OCI-LY1 (cell line): ENCODE data around the gene DPP6.

ENCODE experiments used
- H2AFZ ChIP-seq: fragments of 200-600 bp; sonication (generic), shearing (Covaris generic); 2 replicates; pipeline ENCODE4 v1.6.0; 2014; ENCODE audit warnings: antibody characterized with exemption, mild to moderate bottlenecking, low read length
- H3F3A ChIP-seq: fragments of 200-600 bp; sonication (generic), shearing (Covaris generic); 2 replicates; pipeline ENCODE4 v1.6.0; 2014; ENCODE audit warnings: mild to moderate bottlenecking, antibody characterized with exemption, low read length, moderate library complexity; ENCODE audit not compliant: insufficient read depth
- H3K27ac ChIP-seq: fragments of 200-600 bp; sonication (generic); 2 replicates; pipeline ENCODE4 v1.5.1; 2014; ENCODE audit warnings: low read length, mixed run types, mild to moderate bottlenecking, low read depth; ENCODE audit not compliant: poor library complexity, severe bottlenecking
- H3K27me3 ChIP-seq: fragments of 200-600 bp; sonication (generic); 2 replicates; pipeline ENCODE4 v1.6.0; 2014; ENCODE audit warnings: antibody characterized with exemption, mild to moderate bottlenecking, low read length, moderate library complexity; ENCODE audit not compliant: insufficient read depth
- H3K36me3 ChIP-seq: fragments of 200-600 bp; sonication (generic); 2 replicates; pipeline ENCODE4 v1.6.1; 2014; ENCODE audit warnings: mild to moderate bottlenecking, antibody characterized with exemption, low read length, moderate library complexity, mixed read lengths; ENCODE audit not compliant: insufficient read depth
- H3K4me1 ChIP-seq: fragments of 200-600 bp; sonication (generic); 2 replicates; pipeline ENCODE4 v1.5.1; 2014; ENCODE audit warnings: mild to moderate bottlenecking, low read length, moderate library complexity; ENCODE audit not compliant: insufficient read depth, severe bottlenecking
- H3K4me2 ChIP-seq: fragments of 200-600 bp; sonication (generic), shearing (Covaris generic); 2 replicates; pipeline ENCODE4 v1.6.1; 2014; ENCODE audit warnings: low read length
- H3K4me3 ChIP-seq: fragments of 200-600 bp; sonication (generic); 2 replicates; pipeline ENCODE4 v1.5.1; 2014; ENCODE audit warnings: low read length, low read depth, mild to moderate bottlenecking, mixed read lengths; ENCODE audit not compliant: poor library complexity, severe bottlenecking
- H3K79me2 ChIP-seq: fragments of 200-600 bp; shearing (Covaris generic); 2 replicates; pipeline ENCODE4 v1.6.1; 2016; ENCODE audit warnings: mixed run types, low read length, mixed read lengths; ENCODE audit not compliant: insufficient read depth
- H3K9ac ChIP-seq: fragments of 200-600 bp; sonication (generic), shearing (Covaris generic); 2 replicates; pipeline ENCODE4 v1.6.1; 2014; ENCODE audit warnings: mild to moderate bottlenecking, low read length, mixed read lengths
- H3K9me2 ChIP-seq: fragments of 200-600 bp; sonication (generic), shearing (Covaris generic); 2 replicates; pipeline ENCODE4 v1.6.1; 2014; ENCODE audit warnings: low read depth, mild to moderate bottlenecking, low read length, mixed read lengths
- H3K9me3 ChIP-seq: fragments of 200-600 bp; shearing (Covaris generic); 2 replicates; pipeline ENCODE4 v1.6.1; 2014; ENCODE audit warnings: low read length, mixed read lengths
- H4K20me1 ChIP-seq: fragments of 200-600 bp; sonication (generic), shearing (Covaris generic); 2 replicates; pipeline ENCODE4 v1.6.0; 2016; ENCODE audit warnings: mild to moderate bottlenecking, low read length; ENCODE audit not compliant: insufficient read depth
- CTCF ChIP-seq: fragments of 200-600 bp; sonication (generic), shearing (Covaris generic); IDR thresholded peaks from 2 replicates; pipeline ENCODE4 v1.5.1; 2017; ENCODE audit warnings: mild to moderate bottlenecking, antibody characterized with exemption, low read length, moderate library complexity, mixed read lengths
- EZH2 ChIP-seq: fragments of 200-600 bp; sonication (generic), shearing (Covaris generic); IDR thresholded peaks from 2 replicates; pipeline ENCODE4 v1.8.0; 2017; ENCODE audit warnings: borderline replicate concordance, mixed run types, mild to moderate bottlenecking, antibody characterized with exemption, low read length, moderate library complexity, mixed read lengths

The DPP6 gene

GRCh38 chr7:154394804-154395203 lies 342.6 kb downstream of the DPP6 start:
- Histone ChIP-seq H3K27ac (no peak overlapping the region), H4K20me1 (no peaks in the 10 kb centered on the region), H3K27me3 (no peaks in the 10 kb centered on the region), H3K9me2 (no peaks in the 10 kb centered on the region), H3K36me3 (no peaks in the 10 kb centered on the region), H3K4me3 (no peak overlapping the region), H3K79me2 (no peaks in the 10 kb centered on the region), H3K9ac (no peak overlapping the region), H3K9me3 (no peaks in the 10 kb centered on the region), H3K4me1 (no peaks in the 10 kb centered on the region), H3F3A (no peaks in the 10 kb centered on the region), H3K4me2 (no peak overlapping the region), H2AFZ (no peak overlapping the region)
- TF ChIP-seq CTCF (no peak), EZH2 (no peak)

GRCh38 chr7:154406312-154406711 lies 354.1 kb downstream of the DPP6 start:
- Histone ChIP-seq H3K4me2 (no peak overlapping the region), H3K9ac (no peak overlapping the region), H2AFZ (no peak overlapping the region), H4K20me1 (no peaks in the 10 kb centered on the region), H3F3A (no peaks in the 10 kb centered on the region), H3K9me2 (no peaks in the 10 kb centered on the region), H3K4me1 (no peaks in the 10 kb centered on the region), H3K4me3 (no peak overlapping the region), H3K36me3 (no peaks in the 10 kb centered on the region), H3K27me3 (no peaks in the 10 kb centered on the region), H3K79me2 (no peaks in the 10 kb centered on the region), H3K9me3 (no peaks in the 10 kb centered on the region), H3K27ac (no peak overlapping the region)
- TF ChIP-seq CTCF: no peak
- no peak for TF ChIP-seq EZH2

GRCh38 chr7:154409703-154410311 lies 357.6 kb downstream of the DPP6 start:
- H4K20me1 ChIP-seq: no peaks in the 10 kb centered on the region
- no peak overlapping the region for H3K4me3 ChIP-seq
- H3K27me3 ChIP-seq: no peaks in the 10 kb centered on the region
- no peaks in the 10 kb centered on the region for H3K9me3 ChIP-seq
- no peaks in the 10 kb centered on the region for H3F3A ChIP-seq
- no peak overlapping the region for H3K9ac ChIP-seq
- H3K9me2 ChIP-seq: no peaks in the 10 kb centered on the region
- no peaks in the 10 kb centered on the region for H3K79me2 ChIP-seq
- no peak overlapping the region for H2AFZ ChIP-seq
- TF ChIP-seq EZH2 (no peak), CTCF (no peak)
- H3K4me1 ChIP-seq: no peaks in the 10 kb centered on the region
- no peak overlapping the region for H3K4me2 ChIP-seq
- H3K27ac ChIP-seq: no peak overlapping the region
- H3K36me3 ChIP-seq: no peaks in the 10 kb centered on the region
